K562 treated with DMSO at 1 percent for 24 hours (cell line): ENCODE measurements around the gene GSX1. TPM values are rescaled to one million over a fixed set of nuclear protein-coding genes. Genes with fewer than 3 reads are reported as not detected.

Experiments used
- total RNA-seq: library from RNA; unstranded; fragments of 300-600 nt; gene quantifications from 2 replicates; pipeline ENCODE4 v1.2.3, GENCODE V29; 2022; ENCODE audit warnings: low read depth; ENCODE audit not compliant: insufficient read depth

GSX1 gene
- total RNA-seq = not detected in 2 replicates

DNA sequence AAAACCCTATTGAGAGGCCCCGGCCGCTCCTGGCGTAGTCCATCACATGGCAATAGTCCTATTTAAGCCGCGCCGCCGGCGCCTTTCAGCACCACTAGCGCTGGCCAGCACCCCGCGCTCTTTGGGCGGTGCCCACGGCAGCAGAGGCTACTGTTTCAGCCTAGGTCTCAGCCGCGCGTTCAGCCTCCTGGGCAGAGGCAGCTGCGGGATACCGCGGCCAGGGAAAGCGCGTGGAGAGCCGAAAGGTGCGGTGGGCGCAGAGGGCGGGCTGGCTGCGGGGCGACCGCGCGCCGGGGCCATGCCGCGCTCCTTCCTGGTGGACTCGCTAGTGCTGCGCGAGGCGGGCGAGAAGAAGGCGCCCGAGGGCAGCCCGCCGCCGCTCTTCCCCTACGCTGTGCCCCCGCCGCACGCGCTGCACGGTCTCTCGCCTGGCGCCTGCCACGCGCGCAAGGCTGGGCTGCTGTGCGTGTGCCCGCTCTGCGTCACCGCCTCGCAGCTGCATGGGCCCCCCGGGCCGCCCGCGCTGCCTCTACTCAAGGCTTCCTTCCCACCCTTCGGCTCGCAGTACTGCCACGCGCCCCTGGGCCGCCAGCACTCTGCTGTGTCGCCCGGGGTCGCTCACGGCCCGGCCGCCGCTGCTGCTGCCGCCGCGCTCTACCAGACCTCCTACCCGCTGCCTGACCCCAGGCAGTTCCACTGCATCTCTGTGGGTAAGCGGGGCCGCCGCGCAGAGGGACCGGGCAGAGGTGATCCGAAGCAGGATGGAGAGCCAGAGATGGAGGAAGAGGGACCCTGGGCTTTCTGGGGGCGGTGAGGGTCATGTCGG, at the start of gene GSX1:
GSX1 (plus strand) TSS at position 91 of the 826 bp plus-strand sequence; CDS start at position 299, 208 bp downstream.

Other genes with a start within 250 kb of the GSX1 start
- 2.9 and 3.4 TPM in 2 replicates for gene LNX2, start 172.0 kb upstream of the GSX1 start, total RNA-seq
- 125 and 133 TPM in 2 replicates for gene POLR1D, start 170.6 kb upstream of the GSX1 start, total RNA-seq
- not detected in 2 replicates for gene PDX1, start 127.5 kb downstream of the GSX1 start, total RNA-seq
- not detected in 2 replicates for gene CDX2, start 176.8 kb downstream of the GSX1 start, total RNA-seq
- not detected in 2 replicates for gene URAD, start 196.2 kb downstream of the GSX1 start, total RNA-seq